IMR-90 (cell line): ENCODE results near the gene BRINP1. TPM values are rescaled to one million over a fixed set of nuclear protein-coding genes. Genes with fewer than 3 reads are reported as not detected.

ENCODE experiments used
- ATAC-seq: fragments of 200-7000 bp; cut with Tn5 transposase; 2 replicates; pipeline ENCODE4 v1.9.1; 2020; ENCODE audit warnings: low read depth, mild to moderate bottlenecking, moderate library complexity
- BruUV-seq: library from RNA; stranded (reverse); fragments of 400-500 nt; replicated peaks from 2 replicates; lab custom pipeline; 2021; lab: Mats Ljungman, UMichigan
- CTCF ChIA-PET: fragments of 300-600 bp; formaldehyde crosslinking; extraction: SDS; loops from one replicate; lab custom pipeline; 2021; ENCODE audit warnings: antibody characterized with exemption; lab: Yijun Ruan, JAX
- POLR2A ChIA-PET: fragments of 300-600 bp; sonication (Branson Sonifier 250); formaldehyde crosslinking; loops from one replicate; lab custom pipeline; 2022; ENCODE audit warnings: antibody characterized with exemption; ENCODE audit not compliant: unreplicated experiment; lab: Charles Lee
- DNase-seq: peaks from one replicate; pipeline ENCODE4 v3.0.0; 2013
- H2AFZ ChIP-seq: replicated peaks from 2 replicates; pipeline ENCODE3; 2013; ENCODE audit warnings: low read length, mild to moderate bottlenecking; ENCODE audit not compliant: poor library complexity
- H2AK5ac ChIP-seq: 2 replicates; pipeline ENCODE4 v1.6.1; 2013; ENCODE audit warnings: low read depth, low read length, inconsistent platforms
- H2AK9ac ChIP-seq: replicated peaks from 2 replicates; pipeline ENCODE3; 2013; ENCODE audit warnings: mild to moderate bottlenecking, low read depth, low read length, moderate library complexity; ENCODE audit not compliant: poor library complexity
- H2BK120ac ChIP-seq: 2 replicates; pipeline ENCODE4 v1.6.1; 2013; ENCODE audit warnings: low read depth, low read length, inconsistent platforms
- H2BK15ac ChIP-seq: 3 replicates; pipeline ENCODE4 v1.6.1; 2013; ENCODE audit warnings: low read depth, low read length, inconsistent platforms
- H2BK20ac ChIP-seq: 2 replicates; pipeline ENCODE4 v1.6.1; 2013; ENCODE audit warnings: low read depth, mild to moderate bottlenecking, inconsistent platforms, low read length, moderate library complexity
- H2BK5ac ChIP-seq: 2 replicates; pipeline ENCODE4 v1.6.1; 2013; ENCODE audit warnings: mild to moderate bottlenecking, low read depth, low read length, inconsistent platforms; ENCODE audit not compliant: poor library complexity, severe bottlenecking
- H3K14ac ChIP-seq: replicated peaks from 2 replicates; pipeline ENCODE4 v1.6.1; 2013; ENCODE audit warnings: low read depth, low read length, inconsistent platforms
- H3K18ac ChIP-seq: 2 replicates; pipeline ENCODE4 v1.6.1; 2013; ENCODE audit warnings: low read depth, low read length, control low read depth
- H3K23ac ChIP-seq: 2 replicates; pipeline ENCODE4 v1.6.1; 2013; ENCODE audit warnings: low read depth, low read length, inconsistent platforms
- H3K27ac ChIP-seq: 2 replicates; pipeline ENCODE4 v1.5.1; 2013; ENCODE audit warnings: mild to moderate bottlenecking, control low read depth, low read length; ENCODE audit not compliant: insufficient read depth
- H3K27me3 ChIP-seq: 2 replicates; pipeline ENCODE4 v1.6.1; 2013; ENCODE audit warnings: low read length; ENCODE audit not compliant: control insufficient read depth, insufficient read depth
- H3K36me3 ChIP-seq: 2 replicates; pipeline ENCODE4 v1.6.1; 2013; ENCODE audit warnings: low read length, mixed read lengths; ENCODE audit not compliant: control insufficient read depth, insufficient read depth
- H3K4ac ChIP-seq: 2 replicates; pipeline ENCODE4 v1.6.1; 2013; ENCODE audit warnings: low read depth, low read length, inconsistent platforms
- H3K4me1 ChIP-seq: 2 replicates; pipeline ENCODE4 v1.6.1; 2013; ENCODE audit warnings: low read length, mixed read lengths; ENCODE audit not compliant: control insufficient read depth, insufficient read depth
- H3K4me2 ChIP-seq: 2 replicates; pipeline ENCODE4 v1.6.1; 2013; ENCODE audit warnings: low read depth, mild to moderate bottlenecking, control low read depth, low read length, moderate library complexity
- H3K4me3 ChIP-seq: 2 replicates; pipeline ENCODE4 v1.5.1; 2013; ENCODE audit warnings: low read depth, mild to moderate bottlenecking, control low read depth, low read length, moderate library complexity; ENCODE audit not compliant: insufficient read depth
- H3K56ac ChIP-seq: 2 replicates; pipeline ENCODE4 v1.6.1; 2013; ENCODE audit warnings: low read length, inconsistent platforms; ENCODE audit not compliant: insufficient read depth; ENCODE audit errors: extremely low read depth
- H3K79me1 ChIP-seq, 2 experiments: 2 replicates each; pipeline ENCODE4 v1.6.1; 2013; ENCODE audit warnings: low read length in 2 of 2, inconsistent platforms in 1 of 2, low read depth in 1 of 2
- H3K9ac ChIP-seq: 2 replicates; pipeline ENCODE4 v1.6.1; 2013; ENCODE audit warnings: low read depth, low read length, control low read depth
- H3K9me1 ChIP-seq: 2 replicates; pipeline ENCODE4 v1.6.1; 2013; ENCODE audit warnings: low read length, inconsistent platforms; ENCODE audit not compliant: insufficient read depth
- H3K9me3 ChIP-seq: 2 replicates; pipeline ENCODE4 v1.6.1; 2013; ENCODE audit warnings: low read length; ENCODE audit not compliant: control insufficient read depth, insufficient read depth
- H4K20me1 ChIP-seq: 2 replicates; pipeline ENCODE4 v1.6.1; 2013; ENCODE audit warnings: low read length, inconsistent platforms; ENCODE audit not compliant: insufficient read depth
- H4K5ac ChIP-seq: 2 replicates; pipeline ENCODE4 v1.6.1; 2013; ENCODE audit warnings: mild to moderate bottlenecking, low read depth, low read length, control low read depth
- H4K8ac ChIP-seq, 2 experiments: 2 replicates each; pipeline ENCODE4 v1.6.1; 2013; ENCODE audit warnings: low read depth in 2 of 2, low read length in 2 of 2, control low read depth in 1 of 2, inconsistent platforms in 1 of 2
- H4K91ac ChIP-seq: 2 replicates; pipeline ENCODE4 v1.6.1; 2013; ENCODE audit warnings: low read depth, low read length, inconsistent platforms; ENCODE audit not compliant: insufficient read depth
- CEBPB ChIP-seq: IDR thresholded peaks from 2 replicates; pipeline ENCODE4 v1.6.1; 2012; ENCODE audit warnings: low read depth, low read length, improper control_type of control experiment
- CHD1 ChIP-seq: IDR thresholded peaks from 2 replicates; pipeline ENCODE4 v1.6.1; 2012; ENCODE audit warnings: low read depth, low read length, improper control_type of control experiment
- CTCF ChIP-seq: conservative IDR thresholded peaks from 2 replicates; pipeline ENCODE4 v1.5.1; 2012; ENCODE audit warnings: mild to moderate bottlenecking, low read depth, low read length, improper control_type of control experiment
- FOS ChIP-seq: fragments of 150-350 bp; IDR thresholded peaks from 2 replicates; pipeline ENCODE4 v1.6.1; 2016; ENCODE audit warnings: low read depth, low read length
- RCOR1 ChIP-seq: IDR thresholded peaks from 2 replicates; pipeline ENCODE4 v1.6.1; 2012; ENCODE audit warnings: mild to moderate bottlenecking, low read length, improper control_type of control experiment; ENCODE audit not compliant: insufficient replicate concordance
- RFX5 ChIP-seq: IDR thresholded peaks from 2 replicates; pipeline ENCODE4 v1.8.0; 2012; ENCODE audit warnings: low read depth, mild to moderate bottlenecking, low read length, moderate library complexity
- WGBS, 2 experiments: methylation state at CpG; one replicate each; pipeline versions ENCODE4 v1.1.5 to v1.1.7; 2013; ENCODE audit warnings: missing lambda C conversion rate in 2 of 2; ENCODE audit not compliant: insufficient read length in 1 of 2; ENCODE audit errors: extremely low coverage in 2 of 2; 5-methylcytosine and 5-hydroxymethylcytosine counted together
- dilution Hi-C: fragments of 300-500 bp; cut with HindIII; formaldehyde crosslinking; loops from one replicate; pipeline ENCODE4 v1.14.3; 2018; ENCODE audit warnings: low sequenced_read_pairs; ENCODE audit not compliant: unreplicated experiment
- in situ Hi-C: fragments of 300-500 bp; cut with MboI; formaldehyde crosslinking; loops from 3 replicates; pipeline ENCODE4 v1.14.3; 2019; ENCODE audit warnings: low sequenced_read_pairs, inconsistent platforms, mixed read lengths
- intact Hi-C: fragments of 100-400 bp; cut with micrococcal nuclease; formaldehyde crosslinking; loops from 2 replicates; pipeline ENCODE4 v1.10.0; 2022
- polyA plus RNA-seq, 3 experiments: library from polyadenylated mRNA; depleted of rRNA; stranded (reverse); fragments of >200 nt; gene quantifications; 2 replicates each; pipeline ENCODE4 v1.2.3, GENCODE V29; 2012; ENCODE audit warnings: low replicate concordance in 1 of 3
- total RNA-seq: library from RNA; depleted of rRNA; stranded (reverse); fragments of >200 nt; gene quantifications from 2 replicates; pipeline ENCODE4 v1.2.3, GENCODE V29; 2012

BRINP1 gene
- total and polyA plus RNA-seq, 2 of the 4 experiments (the other 2 are of a cell fraction) = under 0.01 TPM; not detected in 1

GRCh38 chr9:119157196-119157595 lies 212.0 kb downstream of the BRINP1 start:
- H3K36me3 ChIP-seq = no peaks in the 10 kb centered on the region
- no TSS peak for BruUV-seq
- H2BK120ac ChIP-seq = no peak overlapping the region
- no peaks in the 10 kb centered on the region for H3K79me1 ChIP-seq
- H3K27ac ChIP-seq = no peak overlapping the region
- no peak overlapping the region for H2BK5ac ChIP-seq
- H3K4me2 ChIP-seq = no peak overlapping the region
- H2BK20ac ChIP-seq = no peak overlapping the region
- H3K4ac ChIP-seq = no peak overlapping the region
- H3K56ac ChIP-seq = no peak overlapping the region
- WGBS, 2 experiments = no CpG with 5 or more reads among the region's 2 CpGs
- no peak overlapping the region for H2BK15ac ChIP-seq
- H4K20me1 ChIP-seq = no peaks in the 10 kb centered on the region
- H3K9me3 ChIP-seq = peaks cover 13% of the 10 kb centered on the region
- H3K9me1 ChIP-seq = no peaks in the 10 kb centered on the region
- H4K5ac ChIP-seq = no peak overlapping the region
- dilution Hi-C loops (no loop called here), intact Hi-C loops (no loop called here), in situ Hi-C loops (no loop called here)
- H4K91ac ChIP-seq = no peak overlapping the region
- no peak for ATAC-seq
- no peak overlapping the region for H3K9ac ChIP-seq
- TF ChIP-seq CHD1 (no peak), RCOR1 (no peak), CTCF (no peak), RFX5 (no peak), FOS (no peak), CEBPB (no peak)
- no peak overlapping the region for H4K8ac ChIP-seq
- CTCF ChIA-PET = no interaction called here
- H2AK9ac ChIP-seq = no peak overlapping the region
- no peak overlapping the region for H2AK5ac ChIP-seq
- DNase-seq = no peak
- no peaks in the 10 kb centered on the region for H3K4me1 ChIP-seq
- no peak overlapping the region for H3K18ac ChIP-seq
- no peak overlapping the region for H3K14ac ChIP-seq
- H3K27me3 ChIP-seq = no peaks in the 10 kb centered on the region
- no peak overlapping the region for H3K23ac ChIP-seq
- POLR2A ChIA-PET = no interaction called here
- H2AFZ ChIP-seq = no peak overlapping the region
- H3K4me3 ChIP-seq = no peak overlapping the region
